Prostate gland (tissue), 2 donors: ENCODE measurements around the gene MEIS2. TPM values are rescaled to one million over a fixed set of nuclear protein-coding genes. Genes with fewer than 3 reads are reported as not detected.

Source experiments
- DNase-seq: peaks from one replicate; pipeline ENCODE4 v3.0.0-alpha.2; 2019; ENCODE audit warnings: low spot score
- H3K27ac ChIP-seq, 2 donors: fragments of 200-600 bp; sonication (generic); 2 replicates each; pipeline ENCODE4 v1.5.1; 2017 to 2019
- H3K27me3 ChIP-seq: fragments of 200-600 bp; sonication (generic); replicated peaks from 2 replicates; pipeline ENCODE4 v1.5.1; 2019; ENCODE audit not compliant: insufficient read depth
- H3K36me3 ChIP-seq, 2 donors: fragments of 200-600 bp; sonication (generic); 1 replicate in 1 of 2; 2 replicates in 1 of 2; pipeline versions ENCODE4 v1.5.1 to v1.8.1; 2017 to 2019
- H3K4me1 ChIP-seq: fragments of 200-600 bp; sonication (generic); replicated peaks from 2 replicates; pipeline ENCODE4 v1.5.1; 2019
- H3K4me3 ChIP-seq, 2 donors: fragments of 200-600 bp; sonication (generic); 2 replicates each; pipeline ENCODE4 v1.5.1; 2017 to 2019
- H3K9me3 ChIP-seq: fragments of 200-600 bp; sonication (generic); 2 replicates; pipeline ENCODE4 v1.5.1; 2017
- CTCF ChIP-seq, 4 experiments: fragments of 200-600 bp in 2 of 4; fragments of 450-650 bp in 2 of 4; sonication (generic) in 2 of 4; IDR thresholded peaks; 1 replicate in 3 of 4; 2 replicates in 1 of 4; pipeline ENCODE4 v1.5.1; 2016 to 2019; ENCODE audit warnings: antibody characterized with exemption in 4 of 4, mild to moderate bottlenecking in 2 of 4, moderate library complexity in 2 of 4
- POLR2A ChIP-seq: fragments of 450-650 bp; IDR thresholded peaks from one replicate; pipeline ENCODE4 v1.6.1; 2016; ENCODE audit warnings: antibody characterized with exemption, mild to moderate bottlenecking
- POLR2AphosphoS5 ChIP-seq: sonication (generic); formaldehyde crosslinking; IDR thresholded peaks from one replicate; pipeline ENCODE4 v1.6.1; 2017; ENCODE audit warnings: antibody characterized with exemption
- WGBS: methylation state at CpG from one replicate; pipeline ENCODE4 v1.1.5; 2018; 5-methylcytosine and 5-hydroxymethylcytosine counted together
- intact Hi-C: fragments of 100-400 bp; cut with DNase I; formaldehyde crosslinking; loops from one replicate; pipeline ENCODE4 v1.14.2; 2022
- total RNA-seq, 2 donors: library from RNA; depleted of rRNA; stranded (reverse); fragments of >200 nt; gene quantifications; one replicate each; pipeline ENCODE4 v1.1.0, GENCODE V29; 2016

The MEIS2 gene
- total RNA-seq, 2 donors from 2014 or later: 53.4 to 73.2 TPM

GRCh38 chr15:37086521-37086920, 13.8 kb downstream of the MEIS2 start:
- Histone ChIP-seq H3K4me1 (peaks cover 2% of the 10 kb centered on the region), H3K9me3 (no peaks in the 10 kb centered on the region), H3K27ac (peak overlapping the region in 1 of 2 donors; percentile 33), H3K36me3 (no peaks in the 10 kb centered on the region), H3K4me3 (no peak overlapping the region), H3K27me3 (no peaks in the 10 kb centered on the region)
- intact Hi-C loops: no loop called here
- no peak for DNase-seq
- TF ChIP-seq CTCF (IDR thresholded peaks at IDR 0.05): no peak
- no peak for TF ChIP-seq POLR2AphosphoS5
- 27% methylated on average over 1 of the region's 1 CpG for WGBS

GRCh38 chr15:37086120-37086519, 14.2 kb downstream of the MEIS2 start:
- no peak overlapping the region for H3K4me3 ChIP-seq
- intact Hi-C loops: no loop called here
- H3K27me3 ChIP-seq: no peaks in the 10 kb centered on the region
- peak overlapping the region in 1 of 2 donors; percentile 33 for H3K27ac ChIP-seq
- H3K9me3 ChIP-seq: no peaks in the 10 kb centered on the region
- no peak for DNase-seq
- TF ChIP-seq POLR2AphosphoS5 (no peak), CTCF (IDR thresholded peaks at IDR 0.05) (no peak), POLR2A (no peak)
- H3K4me1 ChIP-seq: peaks cover 2% of the 10 kb centered on the region
- 19% methylated on average over 3 of the region's 3 CpGs for WGBS
- no peaks in the 10 kb centered on the region for H3K36me3 ChIP-seq

GRCh38 chr15:37084602-37085001, 15.7 kb downstream of the MEIS2 start:
- Histone ChIP-seq H3K4me1 (peaks cover 2% of the 10 kb centered on the region), H3K4me3 (no peak overlapping the region), H3K9me3 (no peaks in the 10 kb centered on the region), H3K27ac (no peak overlapping the region), H3K36me3 (no peaks in the 10 kb centered on the region), H3K27me3 (no peaks in the 10 kb centered on the region)
- DNase-seq: no peak
- intact Hi-C loops: no loop called here
- 46% methylated on average over 3 of the region's 3 CpGs for WGBS
- TF ChIP-seq POLR2AphosphoS5 (no peak), POLR2A (no peak), CTCF (IDR thresholded peaks at IDR 0.05) (no peak)

GRCh38 chr15:37083610-37084009, 16.7 kb downstream of the MEIS2 start:
- no peak for TF ChIP-seq POLR2A
- Histone ChIP-seq H3K27ac (no peak overlapping the region), H3K27me3 (no peaks in the 10 kb centered on the region), H3K4me3 (no peak overlapping the region), H3K4me1 (peaks cover 2% of the 10 kb centered on the region), H3K36me3 (no peaks in the 10 kb centered on the region), H3K9me3 (no peaks in the 10 kb centered on the region)
- DNase-seq: no peak
- intact Hi-C loops: no loop called here
- WGBS: 50% methylated on average over 6 of the region's 6 CpGs

- H3K27ac ChIP-seq: no peak overlapping the region
- WGBS: 66% methylated on average over 5 of the region's 5 CpGs
- no peak for TF ChIP-seq POLR2AphosphoS5
- no peak for TF ChIP-seq POLR2A
- TF ChIP-seq CTCF (IDR thresholded peaks at IDR 0.05): no peak
- H3K4me1 ChIP-seq: no peaks in the 10 kb centered on the region
- no peak overlapping the region for H3K4me3 ChIP-seq
- H3K36me3 ChIP-seq: no peaks in the 10 kb centered on the region
- H3K9me3 ChIP-seq: no peaks in the 10 kb centered on the region
- intact Hi-C loops: no loop called here
- H3K27me3 ChIP-seq: no peaks in the 10 kb centered on the region
- DNase-seq: no peak
Observed at GRCh38 chr15:37081983-37082382, 18.4 kb downstream of the MEIS2 start.
